B cell (primary cell): ENCODE measurements around the gene EIF2B2.

ENCODE experiments used
- EZH2 ChIP-seq: IDR thresholded peaks from 2 replicates; pipeline ENCODE4 v1.6.1; 2012; ENCODE audit warnings: borderline replicate concordance, low read depth, mild to moderate bottlenecking, moderate library complexity, low read length; ENCODE audit not compliant: insufficient read depth, poor library complexity, severe bottlenecking
- TF ChIP-seq, protein P1 (sequence below): fragments of 200-600 bp; IDR thresholded peaks from one replicate; pipeline ENCODE4 v1.8.0; 2022; ENCODE audit warnings: antibody characterized with exemption, mild to moderate bottlenecking

DNA sequence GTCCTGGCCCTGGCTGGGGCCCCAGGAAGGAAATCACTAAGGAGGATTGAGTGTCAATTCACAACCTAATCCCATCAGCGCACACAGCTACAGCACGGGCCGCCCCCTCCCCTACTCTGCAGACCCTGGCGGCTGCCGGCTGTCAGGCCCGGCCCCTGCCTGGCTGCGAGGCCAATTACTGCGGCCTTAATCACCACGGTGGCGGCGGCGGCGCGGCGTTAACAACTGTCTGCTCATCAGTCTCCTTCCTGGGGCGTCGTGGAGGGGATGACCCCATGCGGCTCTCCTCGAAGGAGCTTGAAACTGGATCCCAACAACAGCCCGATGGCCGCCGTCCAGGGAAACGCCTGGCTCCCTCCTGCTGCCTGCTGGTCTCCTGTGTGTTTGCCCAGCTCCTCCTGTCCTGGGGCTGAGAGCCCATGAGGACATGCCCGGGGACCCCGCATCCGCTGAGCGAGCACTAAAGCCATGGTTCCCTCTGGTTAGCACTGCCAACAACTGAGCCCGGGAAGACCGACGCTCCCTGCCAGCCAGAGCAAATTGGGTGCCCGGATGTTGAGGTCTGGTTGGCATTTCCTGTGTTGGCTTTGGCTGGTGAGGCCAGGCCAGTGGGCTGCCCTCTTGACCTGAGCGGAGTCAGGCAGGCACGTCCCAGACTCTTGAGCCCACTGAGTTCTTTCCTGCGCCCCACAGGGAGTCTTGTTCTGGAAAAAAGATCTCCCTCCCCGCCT is 21.8 kb upstream of the EIF2B2 start:
- TF ChIP-seq, protein P1, sequence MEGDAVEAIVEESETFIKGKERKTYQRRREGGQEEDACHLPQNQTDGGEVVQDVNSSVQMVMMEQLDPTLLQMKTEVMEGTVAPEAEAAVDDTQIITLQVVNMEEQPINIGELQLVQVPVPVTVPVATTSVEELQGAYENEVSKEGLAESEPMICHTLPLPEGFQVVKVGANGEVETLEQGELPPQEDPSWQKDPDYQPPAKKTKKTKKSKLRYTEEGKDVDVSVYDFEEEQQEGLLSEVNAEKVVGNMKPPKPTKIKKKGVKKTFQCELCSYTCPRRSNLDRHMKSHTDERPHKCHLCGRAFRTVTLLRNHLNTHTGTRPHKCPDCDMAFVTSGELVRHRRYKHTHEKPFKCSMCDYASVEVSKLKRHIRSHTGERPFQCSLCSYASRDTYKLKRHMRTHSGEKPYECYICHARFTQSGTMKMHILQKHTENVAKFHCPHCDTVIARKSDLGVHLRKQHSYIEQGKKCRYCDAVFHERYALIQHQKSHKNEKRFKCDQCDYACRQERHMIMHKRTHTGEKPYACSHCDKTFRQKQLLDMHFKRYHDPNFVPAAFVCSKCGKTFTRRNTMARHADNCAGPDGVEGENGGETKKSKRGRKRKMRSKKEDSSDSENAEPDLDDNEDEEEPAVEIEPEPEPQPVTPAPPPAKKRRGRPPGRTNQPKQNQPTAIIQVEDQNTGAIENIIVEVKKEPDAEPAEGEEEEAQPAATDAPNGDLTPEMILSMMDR = no peak
- no peak for TF ChIP-seq EZH2
